Renal cortex interstitium (tissue), 11 donors: ENCODE measurements around the gene PLEK. TPM values are rescaled to one million over a fixed set of nuclear protein-coding genes. Genes with fewer than 3 reads are reported as not detected.
A peak's percentile ranks its signal among the peaks of the same experiment; 100 is the strongest.
"Not testable (repeated sequence)": the region's sequence is repeated elsewhere in the genome, so short reads cannot be mapped to it uniquely, and the experiment has no call there.

Experiments
- DNase-seq, 11 donors: peaks; one replicate each; pipeline ENCODE4 v3.0.0-alpha.2; 2013; ENCODE audit warnings: low read depth in 9 of 11, low spot score in 4 of 11; ENCODE audit errors: extremely low read depth in 1 of 11
- polyA plus RNA-seq, 3 donors: library from polyadenylated mRNA; unstranded; fragments of 120-200 nt; gene quantifications; one replicate each; pipeline ENCODE4 v1.2.1, GENCODE V29; 2013; ENCODE audit not compliant: insufficient read length in 3 of 3

PLEK gene
- polyA plus RNA-seq, 3 donors, result 4.2 to 7.7 (median 6.6) TPM

DNA sequence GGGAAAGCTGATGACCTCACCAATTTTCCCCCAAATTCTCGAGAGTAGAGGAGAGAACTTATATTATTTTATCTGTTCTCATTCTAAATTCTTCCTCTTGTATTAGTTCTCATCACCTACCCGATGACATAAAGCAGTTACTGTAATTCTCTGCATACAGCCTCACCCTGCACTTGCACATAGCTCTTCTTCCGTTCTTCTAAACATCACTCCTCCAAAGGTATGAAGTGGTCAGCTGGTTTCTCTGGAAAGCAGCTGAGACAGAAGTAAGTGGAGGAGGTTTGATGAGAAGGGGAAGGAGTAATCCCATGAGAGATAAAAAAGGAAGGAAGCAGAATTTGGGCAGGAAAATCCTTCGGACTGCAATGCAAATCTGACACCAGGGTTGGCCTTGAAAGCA is 63.0 kb downstream of the PLEK start:
- DNase-seq, result no peak

DNA sequence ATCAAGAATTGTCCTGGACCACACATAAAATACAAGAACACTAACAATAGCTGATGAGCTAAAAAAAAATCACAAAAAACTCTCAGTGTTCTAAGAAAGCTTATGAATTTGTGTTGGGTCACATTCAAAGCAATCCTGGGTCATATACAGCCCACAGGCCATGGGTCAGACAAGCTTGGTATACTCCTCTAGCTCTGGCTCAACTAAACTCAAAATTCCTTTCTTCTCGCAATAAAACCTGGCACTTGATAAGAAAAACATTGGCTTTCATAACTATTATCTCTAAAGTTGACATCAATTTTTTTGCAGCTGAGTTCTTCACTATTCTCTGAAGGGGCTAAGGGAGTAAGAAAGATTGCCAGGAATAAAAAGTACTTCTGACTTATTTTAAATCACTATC is 63.7 kb downstream of the PLEK start:
- no peak for DNase-seq

DNA sequence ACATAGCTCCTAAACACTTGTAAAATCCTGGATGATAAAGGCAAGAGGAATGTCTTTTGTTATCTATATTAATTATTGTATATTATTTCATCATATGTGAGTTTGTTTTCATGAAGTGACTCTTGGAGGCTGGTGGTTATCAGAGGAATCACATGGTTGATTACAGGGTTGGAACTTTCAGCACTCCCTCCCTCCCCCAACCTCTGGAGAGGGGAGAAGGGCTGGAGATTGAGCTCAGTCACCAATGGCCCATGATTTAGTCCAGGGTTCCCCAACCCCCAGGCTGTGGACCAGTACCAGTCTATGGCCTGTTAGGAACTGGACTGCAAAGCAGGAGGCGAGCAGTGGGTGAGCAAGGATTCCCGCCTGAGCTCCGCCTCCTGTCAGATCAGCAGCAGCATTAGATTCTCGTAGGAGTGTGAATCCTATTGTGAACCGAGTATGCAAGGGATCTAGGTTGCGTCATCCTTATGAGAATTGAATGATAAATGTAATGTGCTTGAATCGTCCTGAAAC is 64.3 kb downstream of the PLEK start:
- no peak for DNase-seq

DNA sequence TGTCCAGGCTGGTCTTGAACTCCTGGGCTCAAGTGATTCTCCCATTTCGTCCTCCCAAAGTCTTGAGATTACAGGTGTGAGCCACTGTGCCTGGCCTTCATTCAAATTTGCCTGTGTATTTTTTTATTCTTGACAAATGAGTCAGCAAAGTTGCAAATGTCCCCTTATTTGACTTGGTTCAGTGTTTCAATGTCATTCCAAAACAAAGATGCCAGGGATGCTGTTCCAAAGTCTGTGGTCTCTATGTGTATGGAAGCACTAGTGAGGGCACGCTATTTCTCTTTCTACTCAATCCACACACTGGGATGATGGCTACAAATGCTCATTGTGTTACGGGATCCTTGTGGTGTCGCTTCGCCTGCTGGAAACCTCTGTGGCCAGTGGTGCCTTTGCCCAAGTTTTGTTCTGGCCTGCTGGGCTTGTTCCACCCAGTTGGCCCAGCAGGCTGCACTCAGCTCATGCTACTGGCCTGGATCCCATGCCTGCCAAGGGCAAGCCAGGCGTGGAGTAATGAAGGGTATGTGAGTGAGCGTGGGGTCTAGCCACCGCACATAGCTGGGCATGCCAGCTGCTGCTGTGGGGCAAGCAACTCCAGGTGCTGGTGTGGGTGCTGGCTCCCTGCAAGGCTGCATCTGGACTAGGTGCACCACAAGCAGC is 66.4 kb downstream of the PLEK start:
- no peak for DNase-seq

DNA sequence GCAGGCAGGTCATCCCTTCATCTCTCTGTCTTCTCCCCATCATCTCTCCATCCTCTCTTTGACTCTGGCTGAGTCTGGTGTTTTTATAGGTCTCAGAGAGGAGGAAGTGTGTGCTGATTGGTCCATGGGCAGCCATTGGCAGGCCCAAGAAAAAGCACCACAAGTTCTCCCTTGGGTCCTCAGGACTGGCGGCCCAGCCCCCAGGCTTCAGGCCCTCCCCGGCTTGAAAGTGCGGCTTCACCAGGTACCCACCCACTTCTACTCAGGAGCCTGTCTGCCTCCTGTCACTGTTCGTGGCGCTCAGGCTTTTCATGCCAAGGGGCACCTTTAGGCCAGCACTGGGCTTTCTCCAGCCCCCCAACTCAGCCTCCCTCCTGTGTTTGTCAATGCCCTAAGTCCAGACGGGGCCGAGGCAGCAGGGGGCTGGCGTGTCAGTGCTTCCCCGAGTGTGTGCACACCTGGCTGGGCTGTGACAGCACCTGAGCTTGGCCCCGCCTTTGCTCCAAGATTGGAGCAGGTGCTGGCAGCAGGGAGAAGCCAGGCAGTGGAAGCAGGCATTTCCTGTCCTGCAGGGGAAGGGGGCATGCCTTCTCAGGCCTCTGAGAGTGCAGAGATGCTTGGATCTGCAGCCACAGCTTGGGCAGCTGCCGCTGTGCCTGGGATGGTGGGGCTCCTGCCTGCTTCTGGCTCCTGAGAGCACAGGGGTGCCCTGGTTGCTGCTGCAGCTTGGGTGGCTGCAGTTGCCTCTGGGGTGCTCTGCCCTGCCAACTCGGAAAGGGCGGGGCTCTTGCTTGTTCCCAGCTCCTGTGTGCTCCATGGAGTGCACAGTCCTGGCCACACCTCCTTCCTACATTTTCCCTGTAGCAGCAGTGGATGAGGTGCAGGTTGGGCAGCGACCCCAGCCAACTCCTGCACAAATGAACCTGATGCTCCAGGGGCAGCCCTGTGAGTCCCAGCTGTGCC is 67.9 kb downstream of the PLEK start:
- DNase-seq, result no peak

DNA sequence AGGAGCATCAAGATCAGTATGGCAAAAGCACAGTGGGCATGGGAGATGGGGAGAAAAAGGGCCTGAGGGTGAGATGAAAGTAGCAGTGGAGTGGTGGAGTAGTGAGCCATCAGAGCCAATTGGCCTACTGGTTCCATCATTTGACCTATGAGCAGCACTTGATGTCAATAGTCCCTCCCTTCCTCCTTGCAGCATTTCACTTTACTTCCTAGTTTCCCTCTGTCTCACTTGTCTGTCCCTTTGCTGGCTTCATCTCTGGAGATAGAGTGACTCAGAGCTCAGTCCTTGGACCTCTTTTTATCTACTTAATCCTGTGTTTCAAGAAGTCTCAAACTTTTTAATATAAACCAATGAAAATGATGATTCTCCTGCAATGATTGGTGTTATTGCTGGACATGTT is 69.9 kb downstream of the PLEK start:
- DNase-seq, result no peak

DNA sequence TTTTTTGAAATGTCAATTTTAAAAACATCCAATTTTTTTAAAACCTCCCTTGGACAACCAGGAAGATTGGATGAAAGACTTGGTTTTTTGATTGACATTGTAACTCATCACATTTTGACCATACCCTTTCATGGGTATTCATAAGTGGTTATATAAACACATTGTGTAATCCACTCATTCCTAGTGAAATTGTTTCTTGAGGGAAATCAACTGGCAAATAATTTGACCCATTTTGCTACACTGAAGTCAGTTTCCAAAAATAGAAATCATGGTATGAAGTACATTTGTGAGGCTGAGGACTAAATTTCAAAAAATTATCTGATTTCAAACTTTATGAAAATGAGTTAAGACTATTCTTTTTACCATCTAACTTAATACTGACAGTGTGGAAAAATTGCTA is 70.5 kb downstream of the PLEK start:
- no peak for DNase-seq

DNA sequence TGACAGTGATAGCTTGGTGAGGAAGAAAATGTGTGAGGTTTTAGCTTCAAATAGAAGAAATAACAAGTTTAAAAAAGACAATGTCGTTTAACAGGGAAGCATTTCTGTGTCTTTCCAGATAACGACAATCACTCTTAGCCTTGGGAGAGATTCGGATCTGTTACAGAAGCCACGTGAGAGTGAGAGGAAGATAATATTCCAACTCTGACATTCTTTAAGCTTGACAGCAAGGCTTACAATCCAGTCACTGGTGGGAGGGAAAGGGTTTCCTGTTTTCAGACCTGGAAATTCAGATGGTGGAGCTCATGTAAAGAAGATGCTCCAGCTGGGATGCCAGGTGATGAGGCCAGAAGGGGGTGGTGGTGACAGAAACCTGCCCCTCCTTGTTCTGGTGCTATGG is 71.2 kb downstream of the PLEK start:
- no peak for DNase-seq

DNA sequence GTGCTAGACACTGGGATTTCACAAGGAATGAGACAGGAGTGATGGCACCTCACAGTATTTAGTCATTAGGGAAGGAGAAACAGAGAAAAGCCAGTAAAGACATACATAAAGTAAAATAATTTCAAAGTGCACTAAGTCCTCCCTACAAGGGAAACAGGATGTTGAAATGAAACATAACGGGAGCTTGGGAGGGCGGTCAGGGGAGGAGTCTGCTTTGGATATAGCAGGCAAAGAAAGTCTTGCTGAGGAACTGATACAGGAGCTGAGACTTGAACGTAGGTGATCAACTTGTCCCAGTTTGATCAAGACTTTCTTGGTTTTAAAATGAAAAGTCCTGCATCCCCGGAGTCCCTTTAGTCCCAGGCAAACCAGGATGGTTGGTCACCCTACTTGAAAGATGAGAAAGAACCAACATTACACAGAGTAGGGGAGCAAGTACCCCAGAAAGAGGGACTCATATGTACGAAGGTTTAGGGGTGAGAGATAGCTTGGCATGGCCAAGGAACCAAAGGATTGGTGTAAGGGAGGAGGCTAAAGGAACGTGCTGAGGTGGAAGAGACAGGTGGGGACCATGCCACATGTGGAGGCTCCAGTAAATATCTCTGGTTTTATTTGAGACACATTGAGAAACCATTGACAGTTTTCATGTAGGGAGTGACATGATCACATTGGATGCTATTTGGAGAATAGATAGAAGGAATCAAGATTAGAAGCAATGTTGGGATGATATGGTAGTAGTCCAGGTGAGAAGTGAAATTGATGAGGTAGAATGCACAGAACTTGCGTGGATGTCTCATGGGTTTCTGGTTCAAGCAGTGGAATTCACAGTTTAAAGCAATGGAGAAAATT is 73.6 kb downstream of the PLEK start:
- DNase-seq, result no peak

DNA sequence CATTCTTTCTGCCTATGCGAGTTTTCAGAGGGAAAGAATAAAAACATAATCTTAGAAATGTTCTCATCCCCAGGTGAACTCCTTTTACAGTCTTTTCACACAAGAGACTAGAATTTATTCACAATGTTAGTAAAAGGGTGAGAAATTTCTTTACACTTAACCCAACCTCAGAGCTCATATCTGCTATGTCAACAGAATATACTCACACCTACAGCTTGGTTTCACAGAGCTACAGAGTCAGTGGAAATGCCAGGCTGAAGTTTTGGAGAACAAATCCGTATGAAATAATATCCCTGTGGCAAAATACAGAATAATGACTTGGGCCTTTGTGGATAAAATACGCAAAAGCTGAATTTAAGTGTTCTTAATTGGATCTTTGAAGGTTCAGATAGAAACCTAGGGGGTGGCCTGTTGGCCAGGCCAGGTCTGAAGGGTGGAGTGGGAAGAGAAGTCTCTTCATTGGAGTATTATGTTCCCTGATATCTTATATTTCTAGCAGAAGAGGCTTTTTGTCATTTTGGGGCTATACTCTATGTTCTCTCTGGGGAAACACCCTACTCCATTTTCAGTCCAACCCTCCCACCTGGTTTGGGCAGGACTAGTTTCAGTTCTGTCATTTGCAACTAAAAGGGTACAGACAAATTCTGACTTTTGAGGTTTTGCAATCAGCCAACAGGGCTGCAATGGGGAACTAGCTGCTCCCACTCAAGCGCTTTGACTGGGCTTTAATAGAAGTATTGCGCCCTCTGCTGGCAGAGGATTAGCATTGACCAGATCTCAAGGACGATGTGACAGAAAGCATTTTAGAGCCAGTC is 76.3 kb downstream of the PLEK start:
- peak; percentile 67 to 84 (median 74) for DNase-seq

DNA sequence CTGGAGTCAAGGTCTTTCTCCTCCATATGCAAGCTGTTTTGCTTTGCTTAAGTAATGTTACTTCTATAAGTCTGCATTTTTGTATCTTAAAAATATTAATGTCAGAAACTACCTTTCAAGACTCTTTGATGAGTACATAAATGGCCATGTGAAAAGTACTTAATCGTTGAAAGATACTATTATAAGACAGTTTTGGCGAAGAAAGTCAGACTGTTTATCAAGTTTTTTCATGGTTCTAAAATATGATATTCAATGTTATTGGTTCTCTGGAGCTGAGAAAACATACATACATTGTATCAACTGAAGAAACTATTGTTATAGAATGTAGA is 76.9 kb downstream of the PLEK start:
- DNase-seq, result no peak

DNA sequence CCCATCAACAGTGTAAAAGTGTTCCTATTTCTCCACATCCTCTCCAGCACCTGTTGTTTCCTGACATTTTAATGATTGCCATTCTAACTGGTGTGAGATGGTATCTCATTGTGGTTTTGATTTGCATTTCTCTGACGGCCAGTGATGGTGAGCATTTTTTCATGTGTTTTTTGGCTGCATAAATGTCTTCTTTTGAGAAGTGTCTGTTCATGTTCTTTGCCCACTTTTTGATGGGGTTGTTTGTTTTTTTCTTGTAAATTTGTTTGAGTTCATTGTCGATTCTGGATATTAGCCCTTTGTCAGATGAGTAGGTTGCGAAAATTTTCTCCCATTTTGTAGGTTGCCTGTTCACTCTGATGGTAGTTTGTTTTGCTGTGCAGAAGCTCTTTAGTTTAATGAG is 81.3 kb downstream of the PLEK start:
- not testable (repeated sequence) for DNase-seq

Other genes with a start within 250 kb of the PLEK start
- gene PNO1, start 207.4 kb upstream of the PLEK start, polyA plus RNA-seq, result 10 to 100 TPM; 15.4 to 16.3 (median 15.8) TPM
- gene PPP3R1, start 112.8 kb upstream of the PLEK start, polyA plus RNA-seq, result 10 to 100 TPM; 51.8 to 67.6 (median 59.5) TPM
- gene CNRIP1, start 45.3 kb upstream of the PLEK start, polyA plus RNA-seq, result 10 to 100 TPM; 19.0 to 23.2 (median 23.0) TPM
- gene FBXO48, start 102.0 kb downstream of the PLEK start, polyA plus RNA-seq, result 1 to 10 TPM; 1.6 to 2.1 (median 1.6) TPM
- gene APLF, start 102.3 kb downstream of the PLEK start, polyA plus RNA-seq, result 1 to 10 TPM; 3.4 to 3.9 (median 3.7) TPM